K562 (cell line): ENCODE results near the gene TAF8. TPM values are rescaled to one million over a fixed set of nuclear protein-coding genes. Genes with fewer than 3 reads are reported as not detected.

Source experiments
- ATAC-seq: fragments of 200-7000 bp; cut with Tn5 transposase; 3 replicates; pipeline ENCODE4 v1.9.1; 2020; ENCODE audit warnings: moderate library complexity
- BruUV-seq: library from RNA; stranded (reverse); fragments of 400-500 nt; replicated peaks from 2 replicates; lab custom pipeline; 2021; lab: Mats Ljungman, UMichigan
- CTCF ChIA-PET: fragments of 300-600 bp; formaldehyde crosslinking; extraction: SDS; loops from one replicate; lab custom pipeline; 2021; ENCODE audit warnings: low intra/inter-chr PET ratio; lab: Yijun Ruan, JAX
- POLR2A ChIA-PET: fragments of 300-600, 350-650 bp; sonication (Branson Sonifier 250); formaldehyde crosslinking; extraction: SDS; loops from one replicate; lab custom pipeline; 2021; ENCODE audit warnings: antibody characterized with exemption, inconsistent platforms; lab: Yijun Ruan, JAX
- DNase-seq, 4 experiments: peaks; one replicate each; pipeline versions ENCODE4 v3.0.0 to v3.0.0-alpha.2; 2011 to 2018; ENCODE audit warnings: low spot score in 3 of 4, mixed read lengths in 3 of 4; ENCODE audit errors: extremely low read depth in 1 of 4
- FAIRE-seq: peaks from 2 replicates; lab custom pipeline; 2011; peaks lifted over from hg19 to GRCh38; lab: Jason Lieb, UNC
- H2AFZ ChIP-seq: 2 replicates; pipeline ENCODE4 v1.6.0; 2011; ENCODE audit warnings: low read depth, low read length, control low read depth, inconsistent platforms
- H3K27ac ChIP-seq: fragments of 200-600 bp; 3 replicates; pipeline ENCODE4 v1.8.0; 2011; ENCODE audit warnings: low read depth, mild to moderate bottlenecking, control low read depth, inconsistent platforms, low read length, moderate library complexity, mixed read lengths; ENCODE audit errors: extremely low read depth
- H3K27me3 ChIP-seq, 2 experiments: fragments of 300-600 bp in 1 of 2; 2 replicates in 1 of 2; 3 replicates in 1 of 2; pipeline versions ENCODE4 v1.6.0 to v1.8.0; 2011; ENCODE audit warnings: inconsistent platforms in 2 of 2, low read length in 2 of 2, mild to moderate bottlenecking in 1 of 2, mixed read lengths in 1 of 2, moderate library complexity in 1 of 2; ENCODE audit not compliant: control insufficient read depth in 2 of 2, insufficient read depth in 2 of 2
- H3K36me3 ChIP-seq: fragments of 300-600 bp; 3 replicates; pipeline ENCODE4 v1.8.0; 2011; ENCODE audit warnings: mild to moderate bottlenecking, low read length, inconsistent platforms; ENCODE audit not compliant: control insufficient read depth, insufficient read depth
- H3K4me1 ChIP-seq, 2 experiments: fragments of 200-600 bp in 1 of 2; replicated peaks in 1 of 2; 2 replicates in 1 of 2; 3 replicates in 1 of 2; pipeline versions ENCODE4 v1.5.1 to v1.8.0; 2011; ENCODE audit warnings: inconsistent platforms in 2 of 2, low read length in 2 of 2, mild to moderate bottlenecking in 1 of 2, mixed read lengths in 1 of 2, moderate library complexity in 1 of 2; ENCODE audit not compliant: control insufficient read depth in 2 of 2, insufficient read depth in 2 of 2
- H3K4me2 ChIP-seq: 2 replicates; pipeline ENCODE4 v1.6.1; 2011; ENCODE audit warnings: low read length, control low read depth, inconsistent platforms, mixed read lengths; ENCODE audit not compliant: insufficient read depth
- H3K4me3 ChIP-seq: fragments of 200-600 bp; sonication (generic), shearing (Covaris generic); 2 replicates; pipeline ENCODE4 v1.5.1; 2016; ENCODE audit warnings: control low read depth, inconsistent platforms
- H3K79me2 ChIP-seq: fragments of 200-600 bp; 3 replicates; pipeline ENCODE4 v1.8.0; 2011; ENCODE audit warnings: low read length, inconsistent platforms; ENCODE audit not compliant: control insufficient read depth, insufficient read depth
- H3K9ac ChIP-seq, 2 experiments: 2 replicates each; pipeline versions ENCODE4 v1.6.0 to v1.6.1; 2011; ENCODE audit warnings: low read depth in 2 of 2, low read length in 2 of 2, control low read depth in 1 of 2, inconsistent platforms in 1 of 2, mild to moderate bottlenecking in 1 of 2, mixed read lengths in 1 of 2; ENCODE audit not compliant: insufficient read depth in 1 of 2
- H3K9me1 ChIP-seq: one replicate; pipeline ENCODE4 v1.6.0; 2011; ENCODE audit warnings: inconsistent platforms, mild to moderate bottlenecking, low read length, moderate library complexity; ENCODE audit not compliant: control insufficient read depth, insufficient read depth
- H3K9me3 ChIP-seq: replicated peaks from 2 replicates; pipeline ENCODE4 v1.5.1; 2011; ENCODE audit warnings: low read depth, low read length, inconsistent platforms; ENCODE audit not compliant: control insufficient read depth, insufficient read depth
- H4K20me1 ChIP-seq: replicated peaks from 2 replicates; pipeline ENCODE4 v1.6.1; 2011; ENCODE audit warnings: low read length, inconsistent platforms, mixed read lengths; ENCODE audit not compliant: control insufficient read depth, insufficient read depth
- KLF6 ChIP-seq: fragments of 250-450 bp; sonication (Bioruptor Pico); IDR thresholded peaks from 2 replicates; pipeline ENCODE4 v1.4.0; 2020; ENCODE audit warnings: mild to moderate bottlenecking, moderate library complexity, borderline replicate concordance
- ZNF133 ChIP-seq: fragments of 250-450 bp; sonication (Bioruptor Pico); IDR thresholded peaks from 2 replicates; pipeline ENCODE4 v1.4.0; 2020; ENCODE audit warnings: mild to moderate bottlenecking
- ZNF347 ChIP-seq: fragments of 450-650 bp; formaldehyde crosslinking; IDR thresholded peaks from 2 replicates; pipeline ENCODE4 v1.4.0; 2020; ENCODE audit warnings: low read depth, mild to moderate bottlenecking, moderate library complexity
- ZNF507 ChIP-seq: conservative IDR thresholded peaks from 2 replicates; pipeline ENCODE4 v1.6.1; 2017; ENCODE audit warnings: missing genetic modification characterization, missing compliant biosample characterization
- ZNF589 ChIP-seq: fragments of 200-800 bp; sonication (Bioruptor generic); IDR thresholded peaks from 2 replicates; pipeline ENCODE4 v1.6.1; 2016; ENCODE audit warnings: low read depth, missing genetic modification characterization, missing compliant biosample characterization
- WGBS: fragments of 100-300 bp; shearing (Covaris generic); methylation state at CpG from one replicate; pipeline ENCODE4 v1.1.6; 2016; ENCODE audit warnings: low coverage, mixed read lengths; ENCODE audit not compliant: insufficient coverage; ENCODE audit errors: missing lambda C conversion rate; 5-methylcytosine and 5-hydroxymethylcytosine counted together
- in situ Hi-C: fragments of 300-500 bp; cut with MboI; formaldehyde crosslinking; loops from 4 replicates; pipeline ENCODE4 v1.15.0; 2018; ENCODE audit warnings: inconsistent platforms, mixed read lengths
- intact Hi-C: fragments of 100-400 bp; cut with micrococcal nuclease; formaldehyde crosslinking; loops from 2 replicates; pipeline ENCODE4 v1.14.2; 2022
- polyA plus RNA-seq, 8 experiments: library from polyadenylated mRNA; depleted of rRNA in 4 of 8; stranded (reverse) in 5 of 8; unstranded in 3 of 8; fragments of >200 nt; fragmentation: Nextera tagmentation in 2 of 8; fragmentation: Illumina TruSeq in 1 of 8; extraction: Ambion mirVana in 2 of 8; extraction: Trizol in 1 of 8; gene quantifications; 2 replicates each; pipeline versions ENCODE4 v1.2.1 to v1.2.3, GENCODE V29; 2011 to 2014; ENCODE audit warnings: inconsistent platforms in 1 of 8, missing spikeins in 1 of 8
- total RNA-seq, 7 experiments: library from RNA; depleted of rRNA in 6 of 7; stranded (reverse); fragments of >200 nt in 6 of 7; fragmentation: Illumina TruSeq in 2 of 7; extraction: Trizol in 2 of 7; gene quantifications; 2 replicates each; pipeline versions ENCODE4 v1.2.1 to v1.2.3, GENCODE V29; 2011 to 2021; ENCODE audit warnings: low replicate concordance in 1 of 7
- TF ChIP-seq, protein P1 (sequence below): fragments of 450-650 bp; IDR thresholded peaks from 2 replicates; pipeline ENCODE4 v1.6.1; 2017; ENCODE audit warnings: antibody characterized with exemption, mild to moderate bottlenecking
- TF ChIP-seq, protein P2 (sequence below): fragments of 450-650 bp; IDR thresholded peaks from 2 replicates; pipeline ENCODE4 v1.6.1; 2016
- TF ChIP-seq, protein P3 (sequence below): sonication (generic); formaldehyde crosslinking; IDR thresholded peaks from 2 replicates; pipeline ENCODE4 v1.5.0; 2020; ENCODE audit warnings: missing genetic modification reagents
- TF ChIP-seq, protein P4 (sequence below), 3 experiments: fragments of 200-800 bp in 1 of 3; sonication (Bioruptor generic) in 1 of 3; sonication (generic) in 1 of 3; formaldehyde crosslinking in 1 of 3; IDR thresholded peaks; 2 replicates each; pipeline versions ENCODE4 v1.6.1 to v1.8.0; 2016 to 2022; ENCODE audit warnings: mild to moderate bottlenecking in 2 of 3, missing compliant biosample characterization in 2 of 3, missing genetic modification characterization in 2 of 3, missing genetic modification reagents in 1 of 3

Gene TAF8
- total and polyA plus RNA-seq, 9 of the 15 experiments (the other 6 are each of a cell fraction or from before 2014, with no cell fraction given), result 29.4 to 84.0 (median 52.6) TPM

DNA sequence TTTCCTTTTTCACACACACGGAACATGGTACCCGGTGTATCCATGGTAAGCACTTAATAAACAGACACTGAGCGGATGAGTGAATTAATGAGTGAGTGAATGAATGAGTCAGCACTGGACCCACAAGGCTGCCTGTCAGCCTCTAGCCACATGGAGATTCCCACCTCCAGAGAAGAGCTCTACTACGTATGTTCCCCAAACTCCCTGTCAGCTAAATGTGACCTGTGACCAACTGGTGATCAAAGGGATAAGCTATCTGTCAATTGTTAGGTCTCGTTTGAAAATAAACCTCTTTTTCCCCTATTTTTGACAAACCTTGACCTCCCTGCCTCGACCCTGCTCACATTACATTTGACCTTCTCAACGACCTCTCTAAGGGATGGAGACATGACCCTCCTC is 24.5 kb upstream of the TAF8 start (continued):
- no peak for TF ChIP-seq ZNF347
- TF ChIP-seq, protein P1, sequence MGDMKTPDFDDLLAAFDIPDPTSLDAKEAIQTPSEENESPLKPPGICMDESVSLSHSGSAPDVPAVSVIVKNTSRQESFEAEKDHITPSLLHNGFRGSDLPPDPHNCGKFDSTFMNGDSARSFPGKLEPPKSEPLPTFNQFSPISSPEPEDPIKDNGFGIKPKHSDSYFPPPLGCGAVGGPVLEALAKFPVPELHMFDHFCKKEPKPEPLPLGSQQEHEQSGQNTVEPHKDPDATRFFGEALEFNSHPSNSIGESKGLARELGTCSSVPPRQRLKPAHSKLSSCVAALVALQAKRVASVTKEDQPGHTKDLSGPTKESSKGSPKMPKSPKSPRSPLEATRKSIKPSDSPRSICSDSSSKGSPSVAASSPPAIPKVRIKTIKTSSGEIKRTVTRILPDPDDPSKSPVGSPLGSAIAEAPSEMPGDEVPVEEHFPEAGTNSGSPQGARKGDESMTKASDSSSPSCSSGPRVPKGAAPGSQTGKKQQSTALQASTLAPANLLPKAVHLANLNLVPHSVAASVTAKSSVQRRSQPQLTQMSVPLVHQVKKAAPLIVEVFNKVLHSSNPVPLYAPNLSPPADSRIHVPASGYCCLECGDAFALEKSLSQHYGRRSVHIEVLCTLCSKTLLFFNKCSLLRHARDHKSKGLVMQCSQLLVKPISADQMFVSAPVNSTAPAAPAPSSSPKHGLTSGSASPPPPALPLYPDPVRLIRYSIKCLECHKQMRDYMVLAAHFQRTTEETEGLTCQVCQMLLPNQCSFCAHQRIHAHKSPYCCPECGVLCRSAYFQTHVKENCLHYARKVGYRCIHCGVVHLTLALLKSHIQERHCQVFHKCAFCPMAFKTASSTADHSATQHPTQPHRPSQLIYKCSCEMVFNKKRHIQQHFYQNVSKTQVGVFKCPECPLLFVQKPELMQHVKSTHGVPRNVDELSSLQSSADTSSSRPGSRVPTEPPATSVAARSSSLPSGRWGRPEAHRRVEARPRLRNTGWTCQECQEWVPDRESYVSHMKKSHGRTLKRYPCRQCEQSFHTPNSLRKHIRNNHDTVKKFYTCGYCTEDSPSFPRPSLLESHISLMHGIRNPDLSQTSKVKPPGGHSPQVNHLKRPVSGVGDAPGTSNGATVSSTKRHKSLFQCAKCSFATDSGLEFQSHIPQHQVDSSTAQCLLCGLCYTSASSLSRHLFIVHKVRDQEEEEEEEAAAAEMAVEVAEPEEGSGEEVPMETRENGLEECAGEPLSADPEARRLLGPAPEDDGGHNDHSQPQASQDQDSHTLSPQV, result 0 out of 2 replicates have a peak, but pooled peaks have one; percentile 7
- TF ChIP-seq, protein P2, sequence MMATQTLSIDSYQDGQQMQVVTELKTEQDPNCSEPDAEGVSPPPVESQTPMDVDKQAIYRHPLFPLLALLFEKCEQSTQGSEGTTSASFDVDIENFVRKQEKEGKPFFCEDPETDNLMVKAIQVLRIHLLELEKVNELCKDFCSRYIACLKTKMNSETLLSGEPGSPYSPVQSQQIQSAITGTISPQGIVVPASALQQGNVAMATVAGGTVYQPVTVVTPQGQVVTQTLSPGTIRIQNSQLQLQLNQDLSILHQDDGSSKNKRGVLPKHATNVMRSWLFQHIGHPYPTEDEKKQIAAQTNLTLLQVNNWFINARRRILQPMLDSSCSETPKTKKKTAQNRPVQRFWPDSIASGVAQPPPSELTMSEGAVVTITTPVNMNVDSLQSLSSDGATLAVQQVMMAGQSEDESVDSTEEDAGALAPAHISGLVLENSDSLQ, result 0 out of 2 replicates have a peak, but pooled peaks have one; percentile 20
- TF ChIP-seq, all 486 proteins: peak for 7

DNA sequence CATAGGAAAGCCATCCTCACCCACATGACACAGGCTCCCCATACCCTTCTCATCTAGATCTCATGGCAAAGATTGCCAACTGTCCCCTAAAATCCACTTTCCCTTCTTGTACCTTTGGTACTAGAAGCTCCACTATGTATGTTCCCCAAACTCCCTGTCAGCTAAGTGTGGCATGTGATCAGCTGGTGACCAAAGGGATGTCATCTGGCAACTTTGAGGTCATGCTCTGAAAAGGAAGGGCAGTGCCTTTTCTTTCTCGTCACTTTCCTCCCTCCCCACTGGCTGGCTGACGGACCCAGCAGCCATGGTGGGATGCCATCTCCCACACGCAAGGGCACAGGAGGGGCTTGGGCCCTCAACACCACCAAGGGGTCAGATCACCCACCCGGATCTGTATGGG is 23.8 kb upstream of the TAF8 start:
- Histone ChIP-seq H2AFZ (no peak overlapping the region), H3K4me2 (peak overlapping the region; percentile 6; the same call in 1 of the 2 replicates), H3K36me3 (no peaks in the 10 kb centered on the region; the same call in 2 of the 3 replicates), H3K9me1 (no peaks in the 10 kb centered on the region), H3K79me2 (peaks cover 21% of the 10 kb centered on the region; the same call in 2 of the 3 replicates), H3K27me3 (no peaks in the 10 kb centered on the region), H3K9me3 (no peaks in the 10 kb centered on the region), H3K4me3 (no peak overlapping the region), H4K20me1 (no peaks in the 10 kb centered on the region), H3K9ac (peak overlapping the region in 1 of 2 experiments; percentile 76; a peak in 1 of 4 replicates), H3K27ac (peak overlapping the region; percentile 12; the same call in 1 of the 3 replicates), H3K4me1 (peaks cover 65 to 73% of the 10 kb centered on the region in 2 experiments)
- no TSS peak for BruUV-seq
- ChIA-PET POLR2A (interaction anchor here (0.7 to 4.8 kb wide), 10 partner anchors 10 to 196 kb away, joined by 3 to 52 read pairs (median 4); no protein-coding TSS in a partner anchor), CTCF (no interaction called here)
- DNase-seq, result no peak
- 81% methylated on average over 4 of the region's 4 CpGs for WGBS
- in situ Hi-C loops, result no loop called here
- intact Hi-C loops, result no loop called here
- FAIRE-seq, result no peak
- ATAC-seq, result no peak
- TF ChIP-seq ZNF589 (CRISPR knock-in tag), result peak; percentile 52; the same call in 1 of the 2 replicates
- TF ChIP-seq ZNF507 (tag), result no peak
- no peak for TF ChIP-seq KLF6 (CRISPR knock-in tag)
- TF ChIP-seq ZNF133 (CRISPR knock-in tag), result 0 out of 2 replicates have a peak, but pooled peaks have one; percentile 15
- TF ChIP-seq, protein P3, sequence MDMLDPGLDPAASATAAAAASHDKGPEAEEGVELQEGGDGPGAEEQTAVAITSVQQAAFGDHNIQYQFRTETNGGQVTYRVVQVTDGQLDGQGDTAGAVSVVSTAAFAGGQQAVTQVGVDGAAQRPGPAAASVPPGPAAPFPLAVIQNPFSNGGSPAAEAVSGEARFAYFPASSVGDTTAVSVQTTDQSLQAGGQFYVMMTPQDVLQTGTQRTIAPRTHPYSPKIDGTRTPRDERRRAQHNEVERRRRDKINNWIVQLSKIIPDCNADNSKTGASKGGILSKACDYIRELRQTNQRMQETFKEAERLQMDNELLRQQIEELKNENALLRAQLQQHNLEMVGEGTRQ (CRISPR knock-in tag), result peak; percentile 21; the same call in 1 of the 2 replicates
- TF ChIP-seq, protein P4, sequence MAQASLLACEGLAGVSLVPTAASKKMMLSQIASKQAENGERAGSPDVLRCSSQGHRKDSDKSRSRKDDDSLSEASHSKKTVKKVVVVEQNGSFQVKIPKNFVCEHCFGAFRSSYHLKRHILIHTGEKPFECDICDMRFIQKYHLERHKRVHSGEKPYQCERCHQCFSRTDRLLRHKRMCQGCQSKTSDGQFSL (CRISPR knock-in tag; IDR thresholded peaks at IDR 0.05), result no peak
- TF ChIP-seq, protein P4 (tag; IDR thresholded peaks at IDR 0.05), result no peak
